Hypothalamus (tissue), 51 donors: ENCODE measurements around the gene RFT1.
A peak's percentile ranks its signal among the peaks of the same experiment; 100 is the strongest.

Experiments used
- DNase-seq, 51 donors: peaks; one replicate each; lab custom pipeline; 2025; lab: John Stamatoyannopoulos, UW

The RFT1 gene

DNA sequence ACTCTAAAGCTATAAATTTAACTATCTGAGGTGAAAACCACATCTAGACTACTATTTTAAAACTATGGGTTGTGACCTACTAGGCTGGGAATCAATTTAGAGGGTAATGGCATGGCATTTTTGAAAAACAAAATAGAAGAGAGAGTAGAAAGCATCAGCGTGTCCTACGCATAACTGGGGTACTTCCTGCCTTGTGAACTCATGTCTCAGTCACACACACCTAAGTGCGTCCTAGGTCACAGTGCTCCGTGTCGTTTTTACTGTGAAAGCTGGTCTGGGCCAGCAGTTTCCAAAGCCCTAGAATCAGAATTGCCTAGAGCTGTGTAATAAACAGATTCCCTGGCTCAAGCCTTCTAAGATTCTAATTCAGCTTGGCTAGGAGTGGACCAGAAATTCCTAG is 32.3 kb downstream of the RFT1 start:
- DNase-seq = no peak

DNA sequence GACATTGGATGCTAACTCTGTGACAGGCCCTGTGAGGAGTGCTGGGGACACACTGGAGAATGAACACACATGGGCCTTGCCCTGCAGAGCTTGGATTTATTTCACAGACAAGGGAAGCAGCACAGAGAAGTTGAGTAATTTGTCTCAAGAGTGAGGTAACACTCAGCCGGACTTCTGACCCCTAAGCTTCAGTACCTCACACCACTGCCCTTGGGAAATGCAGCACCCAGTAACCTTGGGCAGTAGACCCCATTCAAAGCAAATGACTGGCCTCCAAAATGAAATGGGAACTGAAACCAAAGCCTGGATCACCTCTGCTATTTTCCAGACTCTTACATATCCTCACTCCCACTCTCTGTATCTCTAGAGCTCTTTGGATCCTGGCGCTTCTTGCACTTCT is 37.3 kb downstream of the RFT1 start:
- DNase-seq = no peak

DNA sequence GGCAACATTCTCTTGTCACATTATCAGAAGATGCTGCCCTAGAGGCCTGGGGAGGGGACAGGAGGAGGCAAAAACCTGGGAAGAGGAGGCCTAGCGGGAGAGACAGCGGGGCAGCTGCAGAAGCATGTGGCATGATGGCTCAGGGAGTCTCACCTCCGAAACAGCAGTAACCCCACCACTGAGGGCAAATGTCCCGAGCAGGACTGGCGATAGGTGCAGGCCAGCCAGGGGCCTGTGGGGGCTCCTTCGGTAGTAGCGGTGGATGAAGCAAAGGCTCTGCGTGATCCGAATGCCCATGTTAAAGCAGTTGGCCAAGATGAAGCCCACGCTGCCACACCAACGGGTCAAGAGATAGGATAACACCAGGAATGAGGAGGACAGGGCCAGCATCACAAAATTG is 38.0 kb downstream of the RFT1 start:
- DNase-seq = no peak

DNA sequence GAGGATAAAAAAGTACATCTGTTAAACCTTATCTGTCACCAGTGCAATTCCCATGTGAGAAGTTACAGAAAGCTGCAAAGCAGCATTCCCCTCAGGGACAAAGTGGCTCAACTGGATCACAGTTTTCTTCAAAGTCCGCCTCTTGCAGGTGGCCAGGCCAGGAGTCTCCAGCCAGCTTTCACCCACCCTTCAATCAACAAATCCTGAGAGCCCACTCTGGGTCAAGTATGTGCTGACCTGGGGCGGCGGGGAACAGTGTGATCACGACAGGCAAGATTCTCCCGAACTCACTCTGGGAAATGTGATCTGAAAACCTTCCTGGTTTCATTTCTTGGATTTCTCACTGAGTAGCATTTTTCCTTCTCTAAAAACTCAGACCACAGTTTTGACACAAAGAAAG is 39.2 kb downstream of the RFT1 start:
- no peak for DNase-seq

DNA sequence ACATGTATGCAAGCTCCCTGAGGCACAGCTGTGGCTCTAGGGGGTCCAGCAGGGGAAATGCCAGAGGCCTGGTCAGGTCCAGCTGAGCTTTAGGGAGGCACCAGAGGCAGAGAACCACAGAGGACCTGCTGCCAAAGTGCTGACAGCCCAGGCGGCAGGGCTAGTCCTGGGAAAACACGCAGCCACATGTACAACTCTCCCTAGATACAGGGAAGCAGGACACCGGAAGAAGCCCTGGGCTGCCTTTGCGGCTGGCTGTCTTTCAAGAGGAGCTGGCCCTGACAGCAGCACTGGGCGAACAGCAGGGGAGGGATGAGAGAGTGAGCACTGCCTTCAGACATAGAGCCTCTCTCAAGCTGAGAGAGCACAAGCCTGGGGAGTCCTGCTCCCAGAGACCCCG is 40.7 kb downstream of the RFT1 start:
- DNase-seq = peak in 15 of 51 donors; percentile 15 to 49 (median 32)

- no peak for DNase-seq
Measured at GRCh38 chr3:53085476-53085875, 44.8 kb downstream of the RFT1 start.

GRCh38 chr3:53084310-53085001 is 45.8 kb downstream of the RFT1 start:
- peak in 10 of 51 donors; percentile 13 to 50 (median 37) for DNase-seq

GRCh38 chr3:53083949-53084309 is 46.3 kb downstream of the RFT1 start:
- DNase-seq = peak in 1 of 51 donors; percentile 44

DNA sequence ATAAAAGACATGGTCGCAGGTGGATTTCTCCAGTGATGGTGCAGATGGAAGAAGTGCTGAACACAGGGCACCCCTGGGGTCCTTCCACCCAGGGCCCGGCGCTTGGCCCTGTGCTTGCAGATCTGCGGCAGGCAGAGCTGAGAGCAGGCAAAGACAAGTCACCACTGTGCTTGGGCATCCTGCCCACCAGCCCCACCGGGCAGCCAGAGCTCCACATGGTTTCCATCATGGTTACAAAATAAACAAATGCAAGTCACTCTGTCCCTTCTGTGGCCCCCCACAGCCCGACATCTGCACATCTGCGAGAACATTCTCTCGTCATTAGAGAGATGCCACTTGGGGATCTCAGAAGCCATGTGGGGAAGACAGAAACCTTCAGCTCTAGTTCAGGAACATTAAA is 46.7 kb downstream of the RFT1 start:
- DNase-seq = peak in 12 of 51 donors; percentile 9 to 39 (median 19)

- DNase-seq = no peak
Measured at GRCh38 chr3:53082736-53083135, 47.5 kb downstream of the RFT1 start.

GRCh38 chr3:53081318-53081717 is 48.9 kb downstream of the RFT1 start:
- DNase-seq = no peak

- no peak for DNase-seq
Measured at GRCh38 chr3:53080612-53081205, 49.5 kb downstream of the RFT1 start.

GRCh38 chr3:53079791-53080555 is 50.3 kb downstream of the RFT1 start:
- DNase-seq = no peak

DNA sequence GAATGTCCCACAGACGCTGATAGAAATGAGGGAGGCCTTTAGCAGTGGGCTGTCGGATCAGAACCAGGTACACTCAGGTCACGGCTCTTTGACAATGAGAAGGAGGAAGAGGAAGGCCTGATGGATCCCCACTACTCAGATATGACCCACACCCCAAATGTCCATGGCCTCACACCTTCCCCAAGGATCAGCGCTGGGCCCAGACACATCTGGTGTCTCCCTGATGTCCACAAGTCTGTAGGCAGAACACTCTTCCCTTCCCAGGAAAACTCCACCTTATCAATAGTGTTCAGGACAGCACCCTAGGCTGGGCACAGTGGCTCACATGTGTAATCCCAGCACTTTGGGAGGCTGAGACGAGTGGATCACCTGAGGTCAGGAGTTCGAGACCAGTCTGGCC is 51.1 kb downstream of the RFT1 start:
- DNase-seq = no peak

GRCh38 chr3:53078656-53079055 is 51.6 kb downstream of the RFT1 start:
- no peak for DNase-seq

DNA sequence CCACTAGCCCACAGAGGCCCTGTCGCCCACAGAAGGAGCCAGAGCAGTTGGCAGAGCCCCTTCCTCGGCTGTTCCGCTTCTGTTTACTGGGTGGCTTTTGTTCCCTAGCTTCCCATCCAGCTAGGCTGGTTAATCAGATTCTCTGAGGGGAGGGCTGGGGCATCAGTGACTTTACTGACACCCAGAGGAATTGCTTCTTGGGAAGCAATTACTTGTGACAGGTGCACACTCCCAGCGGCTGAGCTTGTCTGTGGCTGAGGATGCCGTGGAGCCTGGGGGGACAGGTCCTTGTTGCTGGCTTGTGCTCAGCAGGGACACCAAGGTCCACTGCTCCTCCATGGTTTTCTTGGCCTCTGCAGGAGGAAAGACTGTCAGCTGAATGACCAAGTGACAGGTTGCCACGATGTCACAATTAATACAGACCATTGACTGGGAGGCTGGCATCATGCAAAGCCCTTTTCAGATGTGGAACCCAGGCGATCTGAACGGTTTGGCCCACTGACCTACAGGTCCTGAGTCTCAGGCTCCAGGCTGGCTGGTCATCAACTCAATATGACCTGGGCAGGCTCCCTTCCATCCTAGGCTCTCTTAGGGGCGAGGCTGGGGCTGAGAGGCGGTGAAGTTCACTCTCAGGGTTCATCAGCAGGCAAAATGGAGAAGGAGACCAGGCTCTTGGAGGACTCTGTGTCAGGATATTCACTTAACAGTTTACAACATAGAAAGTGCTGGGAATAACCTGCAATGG is 52.6 kb downstream of the RFT1 start:
- DNase-seq = no peak

- no peak for DNase-seq
Measured at GRCh38 chr3:53075743-53076140, 54.5 kb downstream of the RFT1 start.

DNA sequence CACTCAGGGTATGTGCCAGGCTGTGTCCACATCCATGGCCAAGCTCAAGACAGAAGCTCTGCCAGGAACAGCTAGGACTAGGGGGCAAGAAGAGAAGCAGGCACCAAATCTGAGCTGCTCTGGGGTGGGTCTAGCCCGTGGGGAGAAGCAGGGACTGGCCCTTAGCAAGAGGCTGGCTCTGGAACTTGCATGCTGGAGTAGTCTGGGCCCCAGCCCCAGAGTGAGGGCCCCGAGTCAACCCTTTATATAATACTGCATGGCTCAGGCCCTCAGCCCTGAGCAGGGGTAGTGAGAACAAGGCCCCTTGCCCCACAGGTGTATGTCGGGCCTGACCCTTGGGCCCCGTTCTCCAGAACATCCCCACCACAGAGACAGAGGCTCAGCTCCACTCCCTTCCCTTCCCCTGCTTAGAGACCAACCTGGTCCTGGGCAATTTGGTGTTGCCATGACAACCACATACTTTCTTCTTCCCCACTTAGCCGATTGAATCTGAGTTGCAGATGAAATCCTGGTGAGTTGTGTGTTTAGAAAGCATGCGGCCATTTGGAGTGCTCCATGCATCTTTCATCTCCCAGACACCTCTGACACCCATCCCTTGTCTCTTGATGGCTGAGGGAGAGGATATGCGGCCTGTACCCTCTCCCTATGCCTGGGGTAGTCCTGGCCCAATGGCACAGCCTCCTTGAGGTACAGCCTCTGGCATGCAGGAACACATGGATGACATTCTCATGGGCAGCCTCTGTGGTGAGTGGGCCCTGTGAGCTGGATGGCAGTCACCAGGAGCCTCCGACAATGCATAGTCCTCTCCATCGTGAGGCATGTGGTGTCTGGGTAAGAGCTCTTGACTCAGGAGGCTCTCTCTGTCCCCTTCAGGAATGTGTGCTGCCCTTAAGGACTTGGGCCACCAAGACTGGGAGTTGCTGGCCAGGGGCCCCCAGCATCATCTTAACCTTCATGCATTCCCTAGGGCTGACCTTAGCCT is 55.2 kb downstream of the RFT1 start:
- peak in 3 of 51 donors; percentile 8 to 32 (median 12) for DNase-seq

- DNase-seq = no peak
Measured at GRCh38 chr3:53074366-53074696, 55.9 kb downstream of the RFT1 start.
